ENCODE data around the gene PRR30.

The PRR30 gene

DNA sequence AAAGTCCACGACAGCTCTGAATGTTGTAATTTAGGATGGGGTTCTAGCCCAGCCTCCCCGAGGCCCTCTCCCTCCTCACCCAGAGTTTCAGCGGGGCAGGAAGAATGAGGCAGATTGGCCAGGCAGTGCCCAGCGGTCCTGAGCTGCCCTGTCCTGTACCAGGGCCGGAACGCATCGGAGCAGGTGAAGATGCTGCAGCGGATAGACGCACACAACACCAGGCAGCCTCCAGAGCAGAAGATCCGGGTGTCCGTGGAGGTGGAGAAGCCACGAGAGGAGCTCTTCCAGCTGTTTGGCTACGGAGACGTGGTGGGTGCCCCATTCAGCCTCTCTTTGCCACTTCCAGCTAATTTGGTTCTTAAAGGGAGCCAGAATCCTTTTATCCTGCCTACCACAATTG lies 41.9 kb downstream of the PRR30 start:
- DNase-seq (ENCODE audit: low spot score), result no peak

GRCh38 chr2:27096748-27097297 lies 42.4 kb downstream of the PRR30 start:
- no peak for DNase-seq (ENCODE audit: low spot score)

GRCh38 chr2:27095745-27096651 lies 43.2 kb downstream of the PRR30 start:
- peak; percentile 75 for DNase-seq (ENCODE audit: low spot score)

- DNase-seq (ENCODE audit: low spot score), result no peak
These were observed 43.8 kb downstream of the PRR30 start for GRCh38 chr2:27095427-27095744.

GRCh38 chr2:27094353-27094984 lies 44.7 kb downstream of the PRR30 start:
- no peak for DNase-seq (ENCODE audit: low spot score)

DNA sequence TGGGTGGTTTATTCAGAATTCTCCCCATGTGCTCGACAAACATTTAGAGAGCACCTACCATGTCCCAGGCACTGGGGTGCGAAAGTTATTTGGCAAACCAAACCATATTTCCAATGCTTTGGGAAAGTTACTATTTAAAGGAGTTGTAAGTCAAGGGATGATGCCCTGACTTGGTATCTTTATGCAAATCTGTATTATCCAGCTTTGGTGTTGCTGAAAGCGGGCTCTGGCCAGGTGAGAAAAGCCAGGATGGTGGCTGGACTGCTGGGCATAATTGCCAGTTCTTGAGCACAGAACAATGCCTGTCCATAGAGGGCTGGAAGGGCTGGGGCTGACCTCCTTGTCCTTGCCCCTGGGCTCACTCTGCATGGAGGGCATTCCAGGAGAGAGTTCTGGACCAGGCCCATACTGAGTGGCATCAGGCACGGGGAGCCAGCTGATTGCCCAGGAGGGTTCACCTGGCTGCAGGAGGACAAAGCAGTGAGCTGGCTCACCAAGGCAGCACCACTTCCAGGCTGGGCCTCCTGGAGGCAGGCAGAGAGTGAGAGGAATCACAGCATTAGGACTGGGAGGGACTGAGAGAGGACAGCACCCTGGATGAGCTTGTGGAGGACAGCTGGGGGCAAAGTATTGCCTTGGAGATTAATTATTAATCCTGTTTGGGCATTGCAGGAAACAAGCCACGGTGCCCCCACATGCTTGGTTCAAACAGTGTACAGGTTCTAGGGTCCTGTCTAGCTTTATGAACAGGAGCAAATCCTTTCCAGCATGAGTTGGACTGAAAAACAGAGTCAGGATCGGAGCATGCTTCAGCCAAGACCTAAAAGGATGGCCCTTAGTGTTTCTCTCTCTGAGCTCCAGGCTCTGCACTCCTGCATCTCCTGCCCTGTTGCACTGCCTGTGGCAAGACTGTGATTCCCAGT lies 45.5 kb downstream of the PRR30 start:
- DNase-seq (ENCODE audit: low spot score), result peak; percentile 84

GRCh38 chr2:27092696-27093429 lies 46.3 kb downstream of the PRR30 start:
- no peak for DNase-seq (ENCODE audit: low spot score)

- no peak for DNase-seq (ENCODE audit: low spot score)
These were observed 47.2 kb downstream of the PRR30 start for GRCh38 chr2:27091746-27092695.

DNA sequence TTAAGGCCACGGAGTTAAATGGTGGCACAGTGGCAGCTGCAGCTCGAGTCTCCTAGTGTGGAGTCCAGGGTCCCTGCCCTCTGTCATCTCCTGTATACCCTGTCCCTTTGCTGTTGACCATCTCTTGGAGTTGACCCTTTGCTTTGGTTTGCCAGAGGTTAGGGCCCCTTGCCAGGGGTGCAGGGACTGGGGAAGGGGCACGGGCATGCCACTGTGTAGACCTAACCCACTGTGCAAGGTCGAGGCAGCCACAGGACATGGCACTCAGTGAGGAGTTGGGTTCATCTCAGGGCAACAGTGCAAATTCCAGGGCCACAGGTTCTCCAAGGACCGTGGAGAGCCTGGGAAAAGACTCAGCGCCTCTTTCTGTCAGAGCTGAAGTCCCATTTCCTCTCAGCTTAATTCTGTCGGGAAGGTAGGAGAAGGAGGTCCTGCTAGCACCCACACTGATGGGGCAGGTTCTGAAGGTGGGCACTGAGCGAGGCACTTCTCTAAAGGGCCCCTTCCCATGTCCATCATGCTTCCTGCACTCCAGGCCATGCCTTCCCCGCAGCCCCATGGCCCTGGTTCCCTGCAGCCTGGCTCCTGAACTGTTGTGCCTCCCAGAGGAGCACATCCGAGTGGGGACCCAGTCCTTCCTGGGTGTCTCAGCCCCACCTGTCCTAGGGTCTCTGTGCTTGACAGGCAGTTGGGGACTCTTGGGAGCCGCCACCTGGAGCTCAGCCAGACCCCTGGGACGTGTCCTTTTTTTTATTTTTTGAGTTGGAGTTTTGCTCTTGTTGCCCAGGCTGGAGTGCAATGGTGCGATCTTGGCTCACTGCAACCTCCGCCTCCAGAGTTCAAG lies 49.9 kb downstream of the PRR30 start:
- no peak for DNase-seq (ENCODE audit: low spot score)

GRCh38 chr2:27088634-27089033 lies 50.6 kb downstream of the PRR30 start:
- no peak for DNase-seq (ENCODE audit: low spot score)

DNA sequence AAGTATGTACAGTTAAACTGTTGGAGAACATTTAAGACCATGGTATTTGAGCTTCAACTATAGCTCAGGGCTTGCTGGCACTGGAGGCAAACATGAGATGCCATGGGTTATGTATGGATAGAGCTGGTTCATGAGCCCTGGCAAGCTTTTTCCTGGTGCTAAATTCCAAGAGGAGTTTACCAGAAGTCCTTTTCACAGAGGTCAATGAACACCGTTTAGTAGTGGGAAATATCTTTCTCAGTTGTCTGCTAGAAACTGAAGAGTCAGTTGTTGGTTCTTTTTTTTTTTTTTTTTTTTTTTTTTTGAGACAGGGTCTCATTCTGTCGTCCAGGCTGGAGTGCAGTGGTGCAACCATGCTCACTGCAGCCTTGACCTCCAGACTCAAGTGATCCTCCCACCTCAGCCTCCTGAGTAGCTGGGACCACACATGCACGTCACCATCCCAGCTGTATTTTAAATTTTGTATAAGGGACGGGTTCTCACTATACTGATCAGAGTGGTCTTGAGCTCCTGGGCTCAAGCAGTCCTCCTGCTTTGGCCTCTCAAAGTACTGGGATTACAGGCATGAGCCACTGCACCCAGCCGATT lies 51.3 kb downstream of the PRR30 start:
- no peak for DNase-seq (ENCODE audit: low spot score)
